HG02610 (cell line): ENCODE data around the gene PPFIBP2.

ENCODE experiments used
- ATAC-seq: cut with Tn5 transposase; IDR thresholded peaks from one replicate; pipeline ENCODE4 v1.9.1; 2021; ENCODE audit warnings: mild to moderate bottlenecking, moderate library complexity; ENCODE audit not compliant: unreplicated experiment

The PPFIBP2 gene

DNA sequence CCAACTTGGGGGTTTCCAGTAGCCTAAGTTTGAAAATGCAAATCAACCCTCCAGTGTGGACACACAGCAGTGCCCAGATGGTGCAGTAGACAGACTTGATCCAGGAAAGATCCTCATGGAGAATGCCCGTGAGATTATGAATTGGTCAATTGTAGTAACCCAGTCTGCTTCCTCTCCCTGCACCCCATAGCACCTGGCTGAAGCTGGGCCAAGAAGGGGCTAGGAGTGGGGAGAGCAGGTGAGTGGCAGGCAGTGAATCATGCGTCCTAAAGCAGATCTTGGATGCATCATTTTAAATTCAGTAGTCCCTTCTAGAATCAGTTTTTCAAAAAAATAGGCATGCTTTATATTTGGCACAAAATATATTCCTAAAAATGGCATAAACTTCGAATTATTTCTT, 107.3 kb downstream of the PPFIBP2 start:
- no peak for ATAC-seq

DNA sequence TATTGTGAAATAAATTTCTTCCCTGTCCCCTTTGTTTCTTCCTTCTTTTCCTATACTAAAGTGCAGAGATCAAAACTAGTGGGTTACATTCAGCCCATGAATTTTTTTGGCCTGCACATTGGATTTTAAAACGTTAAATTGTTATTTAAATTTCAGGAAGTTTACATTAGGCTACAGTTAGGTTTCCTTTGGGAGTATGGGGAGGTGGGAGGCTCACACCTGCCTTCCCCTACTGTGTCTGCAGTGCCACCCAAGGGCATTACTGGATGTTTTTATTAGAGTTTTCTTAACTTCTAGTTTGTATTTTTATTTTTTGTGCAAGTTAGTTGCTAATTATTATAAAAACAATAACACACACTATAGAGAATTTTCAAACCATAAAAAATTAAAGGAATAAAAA, 107.8 kb downstream of the PPFIBP2 start:
- no peak for ATAC-seq

DNA sequence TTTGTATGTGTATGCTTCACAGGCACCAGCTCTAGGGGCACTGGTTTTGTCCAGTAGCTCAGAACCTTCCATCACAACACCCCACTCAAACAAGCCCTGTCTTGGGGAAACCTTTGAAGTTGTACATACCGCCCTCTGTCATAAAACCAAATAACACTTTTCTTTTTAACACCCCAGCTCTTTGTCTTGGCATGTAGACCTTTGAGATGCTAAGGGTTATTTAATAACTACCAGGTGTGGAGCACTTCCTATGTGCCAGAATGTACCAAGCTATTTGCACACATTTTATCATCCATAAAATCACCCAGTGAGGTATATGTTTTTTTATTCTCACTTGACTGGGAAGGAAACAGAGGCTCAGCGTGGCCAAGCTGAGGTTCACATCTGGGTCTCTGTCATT, 108.9 kb downstream of the PPFIBP2 start:
- no peak for ATAC-seq

DNA sequence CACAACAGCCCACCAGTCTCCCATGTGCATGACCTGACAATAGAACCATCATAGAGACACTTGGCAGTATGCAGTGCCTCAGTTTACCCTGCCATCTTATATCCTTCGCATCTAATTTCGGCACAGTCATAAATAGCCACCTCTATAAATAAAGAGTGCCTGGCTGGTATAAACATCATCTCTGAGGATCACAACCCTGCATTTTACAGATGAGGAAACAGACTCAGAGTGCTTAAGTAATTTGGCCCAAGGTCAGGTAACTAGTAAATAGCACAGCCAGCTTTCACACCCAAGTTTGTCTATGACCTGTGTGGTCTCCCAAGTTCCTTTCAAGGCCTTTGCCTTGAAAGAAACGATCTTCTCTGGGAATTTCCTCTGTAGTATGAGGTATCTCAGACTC, 114.9 kb downstream of the PPFIBP2 start:
- no peak for ATAC-seq

DNA sequence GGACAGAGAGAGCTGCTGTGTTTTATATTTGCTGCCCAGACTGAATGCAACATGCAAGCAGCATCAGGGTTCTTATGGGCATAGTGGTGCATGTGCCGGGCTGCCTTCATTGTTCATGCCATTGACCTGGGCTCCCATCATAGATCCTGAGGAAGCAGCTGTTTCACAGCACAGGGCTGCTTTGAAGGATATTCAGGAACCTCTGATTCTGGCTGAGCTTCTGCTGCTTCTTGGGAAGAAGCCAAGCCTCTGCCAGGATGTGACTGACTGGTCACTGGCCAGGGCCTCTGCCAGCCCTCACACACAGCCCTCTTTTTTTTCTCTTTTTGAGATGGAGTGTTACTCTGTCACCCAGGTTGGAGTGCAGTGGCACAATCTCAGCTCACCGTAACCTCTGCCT, 116.2 kb downstream of the PPFIBP2 start:
- no peak for ATAC-seq

DNA sequence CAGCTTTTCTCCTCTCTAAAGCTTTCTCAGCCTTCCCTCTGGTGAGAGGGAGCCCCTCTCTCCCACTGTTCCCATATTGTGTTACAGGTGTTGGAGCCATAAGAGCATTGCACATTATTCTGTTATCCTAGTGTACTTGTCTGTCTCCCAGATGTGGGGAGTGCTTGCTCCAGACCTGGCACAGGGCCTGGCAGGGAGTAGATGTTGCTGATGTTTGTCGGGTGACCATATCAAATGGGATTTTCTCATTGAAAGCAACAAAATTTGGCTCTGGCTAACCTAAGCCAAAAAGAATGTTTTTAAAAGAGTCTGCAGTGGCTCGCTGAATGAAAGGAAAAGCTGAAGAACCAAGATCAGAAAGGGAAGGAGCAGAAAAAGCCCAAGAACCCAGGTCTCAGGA, 118.4 kb downstream of the PPFIBP2 start:
- ATAC-seq: no peak

DNA sequence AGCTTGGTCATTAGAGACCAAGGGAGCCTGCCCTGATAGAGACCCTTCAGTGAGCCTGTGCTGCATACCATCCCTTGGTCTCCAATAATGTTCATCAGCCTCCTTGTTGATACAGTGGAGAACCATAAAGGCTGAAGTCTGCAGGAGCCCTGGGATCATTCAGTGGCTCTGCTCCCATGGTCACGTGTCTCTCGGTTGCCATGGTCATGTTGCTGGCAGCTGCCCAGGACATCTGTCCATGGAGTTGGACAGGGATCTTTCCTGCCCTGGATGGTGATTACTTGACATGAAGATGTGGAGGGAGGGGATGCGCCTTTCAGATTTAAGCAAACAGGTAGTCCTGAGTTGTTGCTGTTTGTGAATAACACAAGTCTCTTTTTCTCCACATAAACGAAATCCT, 121.3 kb downstream of the PPFIBP2 start:
- ATAC-seq: no peak

DNA sequence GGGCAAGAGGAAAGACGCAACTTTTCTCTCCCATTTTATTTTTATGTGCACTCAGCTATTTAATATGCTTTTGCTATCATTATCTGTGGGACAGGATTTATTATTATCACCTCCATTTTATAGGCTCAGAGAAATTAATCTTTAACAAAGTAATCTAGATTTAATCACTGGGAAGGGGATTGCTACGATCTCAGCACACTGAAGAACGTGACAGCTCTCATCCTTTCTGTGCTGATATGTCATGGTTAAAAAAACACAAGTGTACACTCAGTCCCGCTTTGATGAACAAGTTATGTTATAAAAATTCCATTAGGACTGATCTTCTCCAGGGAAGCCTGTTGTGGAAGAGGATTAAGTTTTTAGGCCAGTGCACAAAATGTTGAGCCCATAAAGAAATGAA, 121.9 kb downstream of the PPFIBP2 start:
- no peak for ATAC-seq

DNA sequence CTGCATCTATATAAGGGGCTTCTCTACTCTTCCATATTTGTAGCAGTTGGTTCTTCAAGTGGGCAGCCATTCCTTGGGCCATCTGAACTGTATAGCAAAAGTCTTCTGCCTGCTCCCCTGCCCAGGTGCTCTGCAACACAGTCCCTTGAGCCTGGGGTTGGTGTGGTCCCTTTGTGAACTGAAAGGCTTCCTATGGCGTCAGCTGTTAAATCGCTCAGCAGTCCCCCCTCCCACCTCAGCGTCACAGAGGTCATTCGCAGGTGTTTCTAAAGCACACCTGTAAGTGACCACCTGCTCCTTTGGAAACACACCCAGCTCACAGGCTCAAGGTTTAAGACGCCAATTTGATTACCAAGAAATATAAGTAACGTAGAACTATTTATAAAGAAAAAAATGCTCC, 122.6 kb downstream of the PPFIBP2 start:
- no peak for ATAC-seq

DNA sequence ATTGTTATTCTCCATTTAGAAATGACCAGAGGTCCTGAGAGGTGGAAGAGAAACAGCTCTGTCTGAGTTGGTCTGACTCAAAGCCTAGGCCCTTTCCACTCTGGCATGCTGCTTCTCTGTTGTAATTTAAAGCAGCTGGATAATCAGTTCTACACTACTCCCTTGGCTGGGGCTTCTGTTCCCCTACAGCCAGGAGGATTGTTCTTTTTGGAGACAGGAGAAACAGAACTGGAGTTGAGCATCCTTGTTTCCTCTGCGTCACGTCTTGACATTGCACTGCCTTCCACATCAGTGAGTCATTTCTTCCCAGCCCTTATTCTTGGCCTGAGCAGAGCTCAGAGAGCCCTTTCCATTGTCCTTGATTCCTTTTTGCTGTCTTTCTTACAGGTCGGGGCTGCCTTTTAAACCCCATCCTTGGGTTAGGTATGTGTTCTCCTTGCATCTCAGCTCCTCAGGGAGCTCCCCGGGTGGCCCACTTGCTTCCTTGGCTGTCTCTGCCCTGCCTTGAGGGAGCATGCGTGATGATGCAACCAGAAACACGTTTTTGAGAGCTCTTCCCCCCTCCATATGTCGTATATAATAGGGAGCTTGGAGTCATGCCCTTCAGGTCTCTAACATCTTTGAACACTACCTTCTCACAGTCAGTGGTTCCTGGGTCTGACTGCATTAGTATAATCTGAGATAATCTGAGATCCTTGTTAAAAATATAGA, 123.8 kb downstream of the PPFIBP2 start:
- no peak for ATAC-seq

DNA sequence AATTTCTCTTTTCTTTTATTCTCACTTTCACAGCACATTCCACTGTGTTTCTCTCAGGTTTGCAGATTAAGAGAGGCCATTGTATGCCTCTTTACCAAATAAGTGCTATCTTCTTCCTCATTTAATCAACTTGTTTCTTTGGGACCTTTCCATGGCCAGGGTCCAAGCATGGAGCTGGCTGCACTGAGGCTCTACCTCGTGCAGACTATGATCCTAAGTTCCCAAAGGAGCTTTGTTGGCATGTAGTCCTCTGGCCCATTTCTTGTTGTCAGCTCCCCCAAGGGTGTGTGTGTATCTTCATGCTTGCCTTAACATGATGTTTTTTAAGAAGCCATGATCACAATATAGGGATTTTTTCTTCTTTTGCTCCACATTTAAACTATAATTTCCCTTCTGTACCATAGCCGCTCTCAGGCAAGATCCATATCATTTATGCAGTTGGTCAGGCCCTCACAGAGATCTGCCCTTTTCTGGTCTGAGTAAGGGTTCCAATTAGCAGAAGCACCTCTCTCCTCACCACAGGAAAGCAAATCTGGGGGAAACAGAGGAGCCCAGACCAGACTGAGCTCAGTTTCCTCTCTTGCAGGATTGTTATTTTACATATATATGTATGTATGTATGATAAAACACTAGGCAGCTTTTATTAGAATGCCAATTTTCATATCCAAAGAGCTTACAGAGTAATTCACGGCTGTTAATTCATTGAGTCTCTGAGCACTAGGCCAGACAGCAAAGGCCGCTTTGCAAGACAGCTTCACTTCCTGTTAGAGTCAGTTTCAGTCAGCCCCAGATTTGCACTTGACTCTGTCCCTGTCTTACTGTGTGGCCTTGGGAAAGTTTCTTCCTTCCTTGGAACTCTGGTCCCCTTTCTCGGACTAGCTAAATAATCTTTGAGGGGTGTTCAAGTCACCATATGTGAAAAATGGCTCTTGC, 125.2 kb downstream of the PPFIBP2 start:
- ATAC-seq: peak; percentile 64

DNA sequence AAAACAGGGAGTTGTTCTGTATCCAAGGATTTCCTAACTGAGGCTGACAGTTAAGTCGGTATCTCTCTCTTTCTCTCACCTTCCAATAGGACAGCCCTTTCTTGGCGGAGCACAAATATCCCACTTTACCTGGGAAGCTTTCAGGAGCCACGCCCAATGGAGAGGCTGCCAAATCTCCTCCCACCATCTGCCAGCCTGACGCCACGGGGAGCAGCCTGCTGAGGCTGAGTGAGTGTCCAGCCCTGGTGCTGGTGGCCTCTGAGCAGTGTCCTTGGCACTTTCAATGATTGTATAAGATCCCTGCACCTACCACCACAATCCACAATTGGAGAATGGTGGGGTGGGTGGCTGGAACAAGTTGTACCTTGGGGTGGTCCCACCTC, 125.8 kb downstream of the PPFIBP2 start:
- no peak for ATAC-seq

DNA sequence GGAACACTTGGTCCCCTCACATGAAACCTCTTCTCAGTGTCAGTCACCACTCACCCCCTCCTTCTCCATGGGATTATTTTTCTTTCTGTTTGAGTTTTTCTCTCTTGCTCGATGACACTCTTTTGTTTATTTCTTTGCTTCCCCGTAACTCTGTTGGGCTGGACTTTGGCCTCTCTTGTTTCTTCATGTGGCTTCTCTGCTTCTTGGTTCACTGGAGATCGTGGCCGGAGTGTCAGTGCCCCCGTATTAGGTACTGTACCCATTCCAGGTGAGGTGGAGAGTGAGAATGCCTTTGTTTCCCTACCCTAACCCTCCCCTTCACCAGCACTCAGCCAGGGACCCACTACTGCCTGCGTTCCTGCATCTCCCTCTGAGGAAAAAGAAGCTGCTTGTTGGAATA, 127.0 kb downstream of the PPFIBP2 start:
- ATAC-seq: no peak

DNA sequence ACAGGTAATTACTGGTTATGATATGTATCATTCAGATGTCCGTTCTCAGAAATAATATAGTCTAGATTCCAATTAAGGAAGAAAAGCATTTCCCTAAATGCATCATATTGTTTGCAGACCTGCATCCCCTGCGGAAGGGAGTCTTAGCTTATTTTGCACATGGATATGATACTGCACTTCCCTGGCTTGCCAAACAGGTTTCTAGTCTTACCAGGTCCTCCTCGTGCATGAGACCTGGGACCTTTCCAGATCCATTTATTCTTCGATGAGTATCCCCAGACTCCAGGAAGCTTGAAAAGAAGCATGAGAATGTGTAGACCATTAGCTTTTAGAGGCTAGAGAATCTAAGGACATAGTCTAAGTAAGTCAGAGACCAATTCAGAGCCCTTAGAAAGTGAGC, 128.9 kb downstream of the PPFIBP2 start:
- no peak for ATAC-seq

DNA sequence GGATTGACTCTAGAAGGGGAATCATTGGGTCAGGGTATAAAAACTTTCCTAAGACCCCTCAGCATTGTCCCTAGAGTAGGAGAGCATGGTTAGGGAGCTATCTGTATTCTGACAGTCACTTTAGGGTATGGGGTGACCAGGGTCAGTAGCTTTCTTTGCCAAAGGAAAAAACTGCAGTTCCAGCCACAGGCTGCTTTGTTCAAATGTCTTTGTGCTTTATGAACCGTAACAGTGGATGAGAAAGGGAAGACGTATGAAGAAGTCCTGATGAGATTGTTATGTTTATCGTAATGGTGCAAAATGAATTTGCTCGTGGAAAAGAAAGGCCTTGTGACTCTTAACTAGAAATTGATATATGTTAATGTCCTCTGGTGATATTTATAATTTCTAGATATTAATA, 129.5 kb downstream of the PPFIBP2 start:
- no peak for ATAC-seq

DNA sequence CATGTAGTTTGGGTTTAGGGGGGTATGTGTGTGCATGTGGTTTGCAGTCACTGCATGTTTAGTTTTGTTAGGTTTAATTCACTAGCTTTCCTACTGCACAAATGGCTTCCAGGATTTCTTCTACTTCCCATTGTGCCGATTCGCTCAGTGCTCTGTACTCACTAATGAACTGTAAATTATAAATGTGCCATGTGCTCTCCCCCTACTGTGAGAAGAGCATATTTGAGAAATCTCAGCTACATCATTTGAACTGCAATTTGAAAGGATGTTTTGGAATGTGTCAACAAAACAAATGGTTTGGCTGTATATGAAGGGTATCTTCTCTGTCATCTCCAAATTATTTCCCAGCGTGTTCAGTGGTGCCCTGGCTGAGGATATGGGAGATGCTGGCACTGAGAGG, 131.4 kb downstream of the PPFIBP2 start:
- no peak for ATAC-seq

DNA sequence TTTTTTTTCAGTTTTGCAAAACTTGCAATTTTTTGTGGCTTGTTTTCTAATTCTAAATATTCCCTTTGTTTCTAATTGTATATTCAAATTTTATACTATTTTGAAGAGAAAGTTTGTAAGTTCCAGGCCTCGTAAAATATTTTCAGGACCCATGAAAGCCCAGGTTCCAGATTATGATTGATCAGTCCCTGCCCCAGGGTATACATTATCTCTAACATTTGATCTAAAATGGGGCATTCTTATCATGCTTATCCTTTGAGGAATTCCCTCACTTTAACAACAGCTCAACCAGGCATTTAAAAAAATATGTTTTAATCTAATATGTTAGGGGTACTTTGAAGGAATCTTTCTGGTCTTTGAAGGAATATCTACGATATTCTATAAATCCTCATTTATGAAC, 133.1 kb downstream of the PPFIBP2 start:
- no peak for ATAC-seq

DNA sequence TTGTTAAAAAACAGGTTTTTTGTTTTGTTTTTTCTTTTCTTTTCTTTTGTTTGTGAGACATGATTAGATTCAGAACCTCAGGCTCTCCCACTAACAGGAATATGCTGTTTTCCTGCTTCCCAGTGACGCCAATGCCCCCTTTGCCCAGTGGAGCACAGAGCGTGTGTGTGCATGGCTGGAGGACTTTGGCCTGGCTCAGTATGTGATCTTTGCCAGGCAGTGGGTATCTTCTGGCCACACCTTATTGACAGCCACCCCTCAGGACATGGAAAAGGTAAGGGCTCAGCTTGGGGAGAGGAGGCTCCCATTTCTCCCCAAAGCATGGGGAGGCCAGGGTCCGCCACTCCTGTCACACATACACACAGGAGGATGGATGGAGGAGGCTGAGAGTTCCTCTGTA, 134.5 kb downstream of the PPFIBP2 start:
- no peak for ATAC-seq

DNA sequence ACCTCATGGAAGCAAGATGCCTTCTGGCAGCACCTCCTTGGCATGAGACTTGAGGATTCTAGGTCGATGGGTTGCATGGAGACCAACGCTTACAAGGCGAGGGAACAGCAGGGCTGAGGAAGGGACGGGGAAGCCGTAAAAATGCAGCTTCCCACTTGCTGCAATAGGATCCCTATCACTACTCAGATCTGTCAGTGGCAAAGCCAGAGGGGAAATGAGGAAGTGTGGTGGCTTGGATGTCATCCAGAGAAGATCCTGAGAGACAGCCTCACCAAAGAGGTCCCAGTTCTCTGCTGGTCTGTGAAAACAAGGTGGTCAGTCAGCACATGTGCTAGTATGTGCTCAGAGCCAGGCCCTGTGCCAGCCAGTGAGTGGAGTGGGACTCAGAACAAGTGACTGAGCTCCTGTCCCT, 137.3 kb downstream of the PPFIBP2 start:
- no peak for ATAC-seq

DNA sequence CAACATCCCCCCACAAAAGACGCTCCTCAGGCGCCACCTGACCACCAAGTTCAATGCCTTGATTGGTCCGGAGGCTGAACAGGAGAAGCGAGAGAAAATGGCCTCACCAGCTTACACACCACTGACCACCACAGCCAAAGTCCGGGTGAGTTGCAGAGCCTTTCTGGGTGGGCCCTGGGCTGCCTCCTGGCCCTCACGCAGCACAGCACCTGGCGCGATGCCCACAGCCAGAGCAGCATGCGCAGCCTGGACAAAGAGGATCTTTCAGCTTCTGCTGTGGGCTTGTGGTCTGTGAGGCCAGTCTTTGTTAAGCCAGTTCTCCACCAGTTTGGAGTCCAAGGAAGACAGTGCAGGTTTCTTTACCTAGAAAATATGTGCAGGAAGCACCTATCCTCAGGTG, 137.9 kb downstream of the PPFIBP2 start:
- ATAC-seq: no peak

DNA sequence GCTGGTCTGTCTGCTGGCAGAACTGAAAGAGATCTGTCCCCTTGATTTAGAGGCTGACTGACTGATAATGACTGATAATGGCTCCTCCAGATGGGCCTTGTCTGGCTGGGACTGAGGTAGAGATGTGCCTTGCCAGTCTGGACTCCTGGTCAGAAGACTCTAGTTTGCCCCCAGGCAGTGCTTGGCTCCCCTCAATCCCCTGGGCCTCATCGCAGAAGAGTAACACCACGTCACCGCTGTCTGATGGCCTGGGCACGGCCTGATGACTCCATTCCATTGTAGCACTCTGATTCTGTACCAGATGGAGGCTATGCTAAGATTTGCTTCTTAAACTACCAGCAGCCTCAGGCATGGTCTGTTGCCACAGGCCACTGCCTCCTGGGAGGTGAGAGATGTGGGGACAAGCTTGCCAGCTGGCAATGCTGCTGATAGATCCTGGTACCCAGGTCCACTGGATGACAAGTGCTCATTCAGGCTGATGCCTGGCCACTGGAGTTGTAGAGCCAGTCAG, 140.5 kb downstream of the PPFIBP2 start:
- ATAC-seq: no peak
